ENCODE results near the gene CALR3.
"Not testable (repeated sequence)": the region's sequence is repeated elsewhere in the genome, so short reads cannot be mapped to it uniquely, and the experiment has no call there.

The CALR3 gene

DNA sequence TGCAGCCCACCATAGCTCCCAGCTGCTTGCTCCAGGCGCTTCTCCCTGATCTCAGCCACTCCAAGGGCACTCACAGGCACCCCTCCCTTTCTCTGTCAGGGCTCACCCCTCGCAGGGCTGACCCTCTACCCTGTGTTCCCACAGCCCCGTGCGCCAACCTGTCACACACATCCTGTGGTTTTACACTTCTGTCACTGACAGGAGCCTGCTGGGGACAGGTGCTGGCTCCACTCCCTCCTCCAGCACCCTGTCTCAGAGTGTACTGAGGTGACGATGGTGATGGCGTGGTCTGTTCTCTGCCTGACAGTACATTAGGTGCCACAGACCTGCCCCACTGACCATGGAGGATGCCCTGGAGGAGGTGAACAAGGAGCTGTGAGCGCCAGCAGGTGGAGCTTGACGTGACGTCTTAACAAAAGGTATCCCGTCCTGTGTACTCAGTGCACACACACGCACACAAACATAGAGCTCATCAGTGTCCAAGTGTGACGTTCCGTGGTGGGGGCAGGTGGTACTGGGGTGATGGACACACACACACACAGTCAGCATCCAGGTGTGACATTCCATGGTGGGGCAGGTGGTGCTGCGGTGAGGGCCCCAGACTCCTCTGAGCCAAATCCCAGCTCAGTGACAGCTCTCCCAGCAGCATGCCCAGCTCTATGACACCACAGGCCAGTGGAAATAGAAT is 21.1 kb upstream of the CALR3 start:
- FAIRE-seq (no peak), DNase-seq (ENCODE audit: insufficient read length, low spot score) (no peak)
- TF ChIP-seq PAX5 (IDR thresholded peaks at IDR 0.05; ENCODE audit: insufficient read depth, low read length, severe bottlenecking) (no peak), SPI1 (IDR thresholded peaks at IDR 0.05; ENCODE audit: low read depth, low read length) (no peak), POU2F2 (IDR thresholded peaks at IDR 0.05; ENCODE audit: low read depth, low read length) (no peak), TAF1 (IDR thresholded peaks at IDR 0.05; ENCODE audit: low read depth, low read length) (no peak), POLR2A (IDR thresholded peaks at IDR 0.05; ENCODE audit: low read depth, low read length) (peak; percentile 43; the same call in 1 of the 2 replicates), POLR2AphosphoS5 (IDR thresholded peaks at IDR 0.05; ENCODE audit: low read depth, low read length) (peak; percentile 61; the same call in 1 of the 2 replicates)

DNA sequence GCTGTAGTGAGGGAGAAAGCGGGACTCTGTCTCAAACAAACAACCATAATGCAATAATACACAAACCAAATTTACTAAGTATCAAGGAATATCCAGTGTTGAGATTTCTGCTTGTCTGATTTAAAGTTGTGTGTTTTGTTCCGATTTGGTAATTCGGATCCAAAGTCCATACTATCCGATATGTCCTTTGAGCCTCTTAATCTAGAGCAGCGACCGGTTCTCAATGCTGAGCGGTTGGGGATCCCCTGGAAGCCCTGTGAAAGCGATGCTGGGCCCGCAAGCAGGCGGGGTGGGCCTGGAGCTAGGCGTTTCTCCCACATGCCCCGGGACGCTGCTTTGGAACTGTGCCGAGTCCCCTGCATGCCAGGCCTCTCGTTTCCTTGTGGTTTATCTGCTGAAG is 20.4 kb upstream of the CALR3 start:
- no peak for FAIRE-seq

DNA sequence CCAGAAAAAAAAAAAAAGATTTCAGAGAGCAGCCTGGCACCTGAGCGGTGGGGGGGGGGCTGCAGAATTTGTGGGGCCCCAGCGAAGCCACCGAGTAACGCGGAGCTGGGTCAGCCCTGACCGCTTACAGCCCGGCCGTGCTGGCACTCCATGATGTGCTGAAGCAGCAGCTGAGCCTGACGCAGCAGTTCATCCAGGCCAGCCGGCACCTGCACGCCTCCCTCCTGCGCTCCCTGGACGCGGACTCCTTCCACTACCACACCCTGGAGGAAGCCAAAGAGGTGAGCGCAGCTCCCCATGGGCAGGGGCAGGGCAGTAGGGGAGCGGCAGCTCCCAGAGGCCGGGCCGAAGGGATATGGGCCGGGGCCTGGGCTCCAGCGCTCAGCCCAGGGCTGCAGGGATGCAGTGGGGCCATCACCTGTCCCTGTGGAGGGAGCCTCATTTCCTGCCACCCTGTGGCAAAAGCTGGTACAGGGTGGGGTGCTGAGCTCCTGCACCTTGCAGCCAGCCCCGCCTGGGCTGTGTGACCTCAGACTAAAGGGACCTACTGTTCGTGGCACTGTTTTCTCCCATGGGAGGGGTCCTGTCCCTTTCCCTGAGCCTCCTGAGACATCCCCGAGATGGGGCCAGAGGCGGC is 18.5 kb upstream of the CALR3 start:
- DNase-seq (ENCODE audit: insufficient read length, low spot score) = no peak
- no peak for TF ChIP-seq SPI1 (IDR thresholded peaks at IDR 0.05; ENCODE audit: low read depth, low read length)
- TF ChIP-seq PAX5 (IDR thresholded peaks at IDR 0.05; ENCODE audit: insufficient read depth, low read length, severe bottlenecking) = no peak
- no peak for TF ChIP-seq POLR2AphosphoS5 (IDR thresholded peaks at IDR 0.05; ENCODE audit: low read depth, low read length)
- TF ChIP-seq POLR2A (IDR thresholded peaks at IDR 0.05; ENCODE audit: low read depth, low read length) = no peak
- no peak for TF ChIP-seq POU2F2 (IDR thresholded peaks at IDR 0.05; ENCODE audit: low read depth, low read length)
- TF ChIP-seq TAF1 (IDR thresholded peaks at IDR 0.05; ENCODE audit: low read depth, low read length) = no peak
- no peak for FAIRE-seq

More for the DNA sequence above, 20.4 kb upstream of the CALR3 start:
- DNase-seq (ENCODE audit: insufficient read length, low spot score) = no peak
- TF ChIP-seq PAX5 (IDR thresholded peaks at IDR 0.05; ENCODE audit: insufficient read depth, low read length, severe bottlenecking) (no peak), POLR2A (IDR thresholded peaks at IDR 0.05; ENCODE audit: low read depth, low read length) (no peak), TAF1 (IDR thresholded peaks at IDR 0.05; ENCODE audit: low read depth, low read length) (no peak), SPI1 (IDR thresholded peaks at IDR 0.05; ENCODE audit: low read depth, low read length) (no peak), POU2F2 (IDR thresholded peaks at IDR 0.05; ENCODE audit: low read depth, low read length) (no peak), POLR2AphosphoS5 (IDR thresholded peaks at IDR 0.05; ENCODE audit: low read depth, low read length) (no peak)

DNA sequence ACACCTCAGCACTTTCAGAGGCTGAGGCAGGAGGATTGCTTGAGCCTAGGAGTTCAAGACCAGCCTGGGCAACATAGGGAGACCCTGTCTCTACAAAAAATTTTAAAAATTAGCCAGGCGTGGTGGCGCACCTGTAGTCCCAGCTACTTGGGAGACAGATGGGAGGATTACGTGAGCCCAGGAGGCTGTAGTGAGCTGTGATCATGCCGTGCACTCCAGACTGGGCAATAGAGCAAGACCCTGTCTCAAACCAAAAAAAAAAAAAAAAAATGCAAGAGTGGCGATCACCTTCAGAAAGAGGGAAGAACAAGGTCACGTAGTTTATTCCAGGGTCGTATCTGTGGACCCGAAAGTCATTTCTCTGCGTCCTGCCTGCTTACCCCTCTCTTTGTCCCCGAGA is 16.6 kb upstream of the CALR3 start:
- not testable (repeated sequence) for FAIRE-seq; DNase-seq (ENCODE audit: insufficient read length, low spot score)

DNA sequence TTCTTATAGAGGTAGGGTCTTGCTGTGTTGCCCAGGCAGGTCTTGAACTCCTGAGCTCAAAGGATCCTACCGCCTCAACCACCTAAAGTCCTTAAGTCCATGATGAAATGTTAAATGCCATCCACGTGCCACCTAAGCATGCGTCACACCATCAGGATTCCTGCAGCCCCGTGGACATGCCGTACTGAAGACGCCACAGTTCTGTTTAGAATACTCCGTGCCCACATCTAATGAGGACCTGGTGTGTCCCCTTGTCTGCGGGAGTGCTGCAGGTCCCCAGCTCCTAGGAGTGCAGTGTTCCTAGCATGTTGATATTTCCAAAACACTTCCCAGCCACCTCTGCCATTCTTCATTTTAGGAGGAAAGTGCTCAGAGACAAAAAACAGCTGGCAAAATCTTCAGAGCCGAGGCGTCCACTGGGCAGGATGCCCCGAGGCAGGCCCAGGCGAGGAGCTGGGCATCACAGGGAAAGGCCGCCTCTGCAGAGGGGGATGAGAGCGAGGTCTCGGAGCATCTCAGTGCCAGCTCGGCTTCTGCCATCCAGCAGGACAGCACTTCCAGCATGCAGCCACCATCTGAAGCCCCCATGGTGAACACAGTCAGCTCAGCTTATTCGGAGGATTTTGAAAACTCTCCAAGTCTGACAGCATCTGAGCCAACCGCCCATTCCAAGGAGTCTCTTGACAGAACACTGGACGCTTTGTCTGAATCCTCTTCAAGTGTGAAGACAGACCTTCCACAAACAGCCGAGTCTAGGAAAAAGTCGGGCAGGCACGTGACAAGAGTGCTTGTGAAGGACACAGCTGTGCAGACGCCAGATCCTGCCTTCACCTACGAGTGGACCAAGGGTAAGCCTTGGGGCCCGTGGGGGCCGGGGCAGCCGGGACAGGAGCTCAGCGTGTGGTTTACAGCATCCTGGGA is 13.4 kb upstream of the CALR3 start:
- FAIRE-seq (no peak), DNase-seq (ENCODE audit: insufficient read length, low spot score) (no peak)
- no peak for TF ChIP-seq POLR2A (IDR thresholded peaks at IDR 0.05; ENCODE audit: low read depth, low read length)
- TF ChIP-seq SPI1 (IDR thresholded peaks at IDR 0.05; ENCODE audit: low read depth, low read length) = no peak
- TF ChIP-seq POU2F2 (IDR thresholded peaks at IDR 0.05; ENCODE audit: low read depth, low read length) = no peak
- TF ChIP-seq PAX5 (IDR thresholded peaks at IDR 0.05; ENCODE audit: insufficient read depth, low read length, severe bottlenecking) = no peak
- no peak for TF ChIP-seq TAF1 (IDR thresholded peaks at IDR 0.05; ENCODE audit: low read depth, low read length)
- no peak for TF ChIP-seq POLR2AphosphoS5 (IDR thresholded peaks at IDR 0.05; ENCODE audit: low read depth, low read length)

DNA sequence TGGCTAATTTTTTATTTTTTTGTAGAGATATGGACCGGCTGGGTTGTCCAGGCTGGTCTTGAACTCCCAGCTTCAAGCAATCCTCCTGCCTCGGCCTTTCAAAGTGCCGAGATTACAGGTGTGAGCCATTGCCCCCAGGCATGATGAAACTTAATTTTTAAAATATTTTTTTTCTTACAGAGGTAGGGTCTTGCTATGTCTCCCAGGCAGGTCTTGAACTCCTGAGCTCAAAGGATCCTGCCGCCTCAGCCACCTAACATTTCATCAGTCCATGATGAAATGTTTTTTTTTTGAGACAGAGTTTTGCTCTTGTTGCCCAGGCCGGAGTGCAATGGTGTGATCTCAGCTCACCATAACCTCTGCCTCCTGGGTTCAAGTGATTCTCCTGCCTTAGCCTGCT is 12.6 kb upstream of the CALR3 start:
- no peak for FAIRE-seq
- no peak for DNase-seq (ENCODE audit: insufficient read length, low spot score)
- TF ChIP-seq PAX5 (IDR thresholded peaks at IDR 0.05; ENCODE audit: insufficient read depth, low read length, severe bottlenecking) (no peak), SPI1 (IDR thresholded peaks at IDR 0.05; ENCODE audit: low read depth, low read length) (no peak), POLR2A (IDR thresholded peaks at IDR 0.05; ENCODE audit: low read depth, low read length) (no peak)

DNA sequence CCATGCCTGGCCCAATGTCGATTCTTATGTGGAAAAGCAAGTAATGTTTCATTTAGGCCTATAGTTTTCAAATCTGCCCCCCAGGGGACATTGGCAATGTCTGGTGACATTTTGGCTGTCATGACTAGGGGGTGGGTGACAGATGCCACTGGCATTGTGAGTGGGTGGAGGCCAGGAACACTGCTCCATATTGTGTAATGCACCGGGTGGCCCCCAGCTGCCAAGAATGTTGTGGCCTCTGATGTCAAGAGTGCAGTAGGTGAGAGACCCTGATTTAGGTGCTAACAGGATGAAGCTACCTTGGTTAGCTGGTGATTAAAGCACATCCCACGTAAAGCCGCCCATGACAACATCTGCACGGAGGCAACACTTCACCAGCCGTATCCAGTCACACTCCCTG is 11.0 kb upstream of the CALR3 start:
- no peak for TF ChIP-seq SPI1 (IDR thresholded peaks at IDR 0.05; ENCODE audit: low read depth, low read length)
- TF ChIP-seq POLR2A (IDR thresholded peaks at IDR 0.05; ENCODE audit: low read depth, low read length) = no peak
- no peak for TF ChIP-seq POLR2AphosphoS5 (IDR thresholded peaks at IDR 0.05; ENCODE audit: low read depth, low read length)
- TF ChIP-seq POU2F2 (IDR thresholded peaks at IDR 0.05; ENCODE audit: low read depth, low read length) = no peak
- no peak for TF ChIP-seq TAF1 (IDR thresholded peaks at IDR 0.05; ENCODE audit: low read depth, low read length)
- no peak for TF ChIP-seq PAX5 (IDR thresholded peaks at IDR 0.05; ENCODE audit: insufficient read depth, low read length, severe bottlenecking)
- FAIRE-seq (no peak), DNase-seq (ENCODE audit: insufficient read length, low spot score) (no peak)

DNA sequence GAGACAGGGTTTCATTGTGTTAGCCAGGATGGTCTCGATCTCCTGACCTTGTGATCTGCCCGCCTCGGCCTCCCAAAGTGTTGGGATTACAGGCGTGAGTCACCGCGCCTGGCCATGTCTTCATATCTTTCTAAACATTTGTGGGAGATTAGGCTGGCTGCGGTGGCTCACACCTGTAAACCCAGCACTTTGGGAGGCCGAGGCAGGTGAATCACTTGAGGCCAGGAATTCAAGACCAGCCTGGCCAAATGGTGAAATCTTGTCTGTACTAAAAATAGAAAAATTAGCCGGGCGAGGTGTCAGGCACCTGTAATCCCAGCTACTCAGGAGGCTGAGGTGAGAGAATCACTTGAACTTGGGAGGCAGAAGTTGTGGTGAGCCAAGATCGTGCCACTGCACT is 10.2 kb upstream of the CALR3 start:
- DNase-seq (ENCODE audit: insufficient read length, low spot score); FAIRE-seq: not testable (repeated sequence)

DNA sequence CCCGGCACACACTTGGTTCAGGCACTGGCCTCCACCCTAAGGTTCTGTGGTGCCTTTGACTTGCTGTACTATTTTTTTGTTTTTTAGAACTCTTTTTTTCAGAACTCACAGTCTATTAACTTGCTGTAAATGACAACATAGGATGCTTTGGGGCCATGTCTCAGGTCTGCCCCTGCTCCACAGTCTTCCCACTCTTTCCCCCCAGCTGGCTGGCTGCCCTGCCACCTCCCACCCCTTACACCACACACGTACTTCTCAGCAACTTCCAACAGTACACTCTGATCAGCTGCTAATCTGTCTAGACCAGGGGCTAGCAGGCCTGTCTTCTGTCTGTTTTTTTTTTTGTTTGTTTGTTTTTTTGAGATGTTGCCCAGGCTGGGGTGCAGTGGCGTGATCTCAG is 8.3 kb upstream of the CALR3 start:
- FAIRE-seq = no peak
- no peak for DNase-seq (ENCODE audit: insufficient read length, low spot score)
- TF ChIP-seq TAF1 (IDR thresholded peaks at IDR 0.05; ENCODE audit: low read depth, low read length) (no peak), POLR2AphosphoS5 (IDR thresholded peaks at IDR 0.05; ENCODE audit: low read depth, low read length) (no peak)

DNA sequence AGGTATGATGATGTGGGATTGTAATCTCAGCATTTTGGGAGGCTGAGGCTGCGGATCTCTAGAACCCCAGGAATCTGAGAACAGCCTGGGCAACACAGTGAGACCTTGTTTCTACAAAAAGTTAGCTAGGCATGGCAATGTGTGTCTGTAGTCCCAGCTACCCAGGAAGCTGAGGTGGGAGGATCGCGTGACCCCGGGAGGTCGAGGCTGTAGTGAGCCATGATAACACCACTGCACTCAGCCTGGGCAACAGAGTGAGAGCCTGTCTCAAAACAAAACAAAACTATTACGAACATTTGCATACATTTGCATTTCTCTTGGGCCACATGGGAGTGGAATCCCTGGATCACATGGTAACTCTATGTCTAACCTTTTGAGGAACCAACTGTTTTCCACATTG is 1.9 kb upstream of the CALR3 start:
- DNase-seq (ENCODE audit: insufficient read length, low spot score) (no peak), FAIRE-seq (no peak)

More for the DNA sequence above, 1.9 kb upstream of the CALR3 start:
- TF ChIP-seq PAX5 (IDR thresholded peaks at IDR 0.05; ENCODE audit: insufficient read depth, low read length, severe bottlenecking) (no peak), POLR2AphosphoS5 (IDR thresholded peaks at IDR 0.05; ENCODE audit: low read depth, low read length) (no peak), POLR2A (IDR thresholded peaks at IDR 0.05; ENCODE audit: low read depth, low read length) (no peak), TAF1 (IDR thresholded peaks at IDR 0.05; ENCODE audit: low read depth, low read length) (no peak), POU2F2 (IDR thresholded peaks at IDR 0.05; ENCODE audit: low read depth, low read length) (no peak), SPI1 (IDR thresholded peaks at IDR 0.05; ENCODE audit: low read depth, low read length) (no peak)
